A549 (cell line): ENCODE measurements around the gene CIDEB.

Experiments used
- CBX8 ChIP-seq: fragments of 200-600 bp; sonication (generic); IDR thresholded peaks from 2 replicates; pipeline ENCODE4 v1.6.1; 2016
- CHD2 ChIP-seq: fragments of 150-350 bp; IDR thresholded peaks from 2 replicates; pipeline ENCODE4 v1.6.1; 2014; ENCODE audit warnings: low read length; ENCODE audit not compliant: partially characterized antibody
- CTCF ChIP-seq: fragments of >200 bp; sonication (Bioruptor Twin); formaldehyde crosslinking; IDR thresholded peaks from 3 replicates; pipeline ENCODE4 v1.5.1; 2016
- MAFK ChIP-seq: fragments of 450-650 bp; IDR thresholded peaks from 2 replicates; pipeline ENCODE4 v1.6.1; 2014; ENCODE audit not compliant: partially characterized antibody
- MAX ChIP-seq: IDR thresholded peaks from 2 replicates; pipeline ENCODE4 v1.6.1; 2012
- RCOR1 ChIP-seq: fragments of 150-350 bp; IDR thresholded peaks from 2 replicates; pipeline ENCODE4 v1.6.1; 2014; ENCODE audit warnings: antibody characterized with exemption, low read length, low read depth
- REST ChIP-seq: fragments of 200-600 bp; sonication (generic); IDR thresholded peaks from 2 replicates; pipeline ENCODE4 v1.6.1; 2016; ENCODE audit warnings: antibody characterized with exemption, mild to moderate bottlenecking, moderate library complexity
- RFX5 ChIP-seq: fragments of 450-650 bp; IDR thresholded peaks from 2 replicates; pipeline ENCODE4 v1.7.1; 2014; ENCODE audit warnings: antibody characterized with exemption, mild to moderate bottlenecking, moderate library complexity

DNA sequence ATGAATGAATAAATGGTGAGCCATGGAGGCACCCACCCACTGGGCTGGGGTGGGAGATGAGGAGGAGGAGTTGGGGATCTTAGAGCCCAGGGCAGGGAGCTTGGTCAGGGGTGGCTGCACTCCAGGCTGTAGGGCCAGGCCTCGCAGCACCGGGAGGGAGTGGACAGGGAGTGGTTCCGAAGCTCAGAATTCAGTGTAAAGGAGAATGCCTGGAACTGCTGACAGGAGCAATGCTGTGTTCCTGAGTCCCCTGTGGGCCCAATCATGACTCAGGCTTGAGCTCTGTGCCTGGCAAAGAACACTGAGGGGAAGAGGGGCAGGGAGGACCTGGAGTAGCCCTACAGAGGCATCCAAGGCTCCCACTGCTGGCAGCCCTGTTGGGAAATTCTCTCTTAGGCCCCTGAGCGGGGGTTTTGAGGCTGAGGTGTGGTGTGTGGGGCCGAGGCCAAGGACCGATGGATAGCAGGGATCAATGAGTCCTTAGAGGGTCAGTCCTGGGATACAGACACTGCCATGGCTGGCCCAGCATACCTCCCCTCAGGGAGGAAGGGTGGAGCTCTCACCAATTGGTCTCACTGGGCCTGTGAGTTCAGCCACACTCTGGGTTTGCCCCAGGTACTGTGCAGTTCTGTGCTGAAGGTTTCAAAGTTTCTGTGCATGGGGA lies 26.8 kb downstream of the CIDEB start:
- no peak for TF ChIP-seq RFX5
- no peak for TF ChIP-seq CBX8
- no peak for TF ChIP-seq CTCF
- TF ChIP-seq REST = no peak
- TF ChIP-seq MAX = no peak
- no peak for TF ChIP-seq MAFK
- no peak for TF ChIP-seq CHD2
- TF ChIP-seq RCOR1 = no peak
